Trophoblast cell (in vitro differentiated cells and primary cell): ENCODE measurements around the gene OR2L5.

Experiments
- DNase-seq, 2 donors: peaks; one replicate each; pipeline ENCODE4 v3.0.0-alpha.2; 2016
- H2AFZ ChIP-seq: 2 replicates; pipeline ENCODE4 v1.6.1; 2013; ENCODE audit warnings: low read length, moderate library complexity, mild to moderate bottlenecking; ENCODE audit not compliant: insufficient read depth, poor library complexity
- H2AK5ac ChIP-seq: 2 replicates; pipeline ENCODE4 v1.6.1; 2013; ENCODE audit warnings: mild to moderate bottlenecking, low read length
- H2BK120ac ChIP-seq: 2 replicates; pipeline ENCODE4 v1.6.1; 2013; ENCODE audit warnings: low read length, mild to moderate bottlenecking, moderate library complexity; ENCODE audit not compliant: insufficient read depth, poor library complexity
- H2BK12ac ChIP-seq: 2 replicates; pipeline ENCODE4 v1.6.1; 2013; ENCODE audit warnings: mild to moderate bottlenecking, low read length, moderate library complexity
- H2BK5ac ChIP-seq: 2 replicates; pipeline ENCODE4 v1.6.1; 2013; ENCODE audit warnings: low read length, low read depth, moderate library complexity, mild to moderate bottlenecking; ENCODE audit not compliant: poor library complexity
- H3K14ac ChIP-seq: 2 replicates; pipeline ENCODE4 v1.6.1; 2013; ENCODE audit warnings: mild to moderate bottlenecking, low read length
- H3K18ac ChIP-seq: 2 replicates; pipeline ENCODE4 v1.6.1; 2013; ENCODE audit warnings: mild to moderate bottlenecking, low read length
- H3K23ac ChIP-seq: 2 replicates; pipeline ENCODE4 v1.6.1; 2013; ENCODE audit warnings: low read length
- H3K27ac ChIP-seq: 2 replicates; pipeline ENCODE4 v1.5.1; 2013; ENCODE audit warnings: low read depth, mild to moderate bottlenecking, inconsistent platforms, low read length, moderate library complexity
- H3K27me3 ChIP-seq: 2 replicates; pipeline ENCODE4 v1.6.1; 2013; ENCODE audit warnings: inconsistent platforms, mild to moderate bottlenecking, low read length, moderate library complexity; ENCODE audit not compliant: insufficient read depth
- H3K36me3 ChIP-seq, 2 experiments: 1 replicate in 1 of 2; 2 replicates in 1 of 2; pipeline ENCODE4 v1.6.1; 2013; ENCODE audit warnings: low read length in 2 of 2, mild to moderate bottlenecking in 2 of 2, moderate library complexity in 1 of 2; ENCODE audit not compliant: insufficient read depth in 2 of 2, control insufficient read depth in 1 of 2
- H3K4ac ChIP-seq: 2 replicates; pipeline ENCODE4 v1.6.1; 2013; ENCODE audit warnings: low read depth, mild to moderate bottlenecking, low read length, moderate library complexity
- H3K4me1 ChIP-seq, 2 experiments: 1 replicate in 1 of 2; 2 replicates in 1 of 2; pipeline ENCODE4 v1.6.1; 2013; ENCODE audit warnings: low read length in 2 of 2, mild to moderate bottlenecking in 2 of 2, moderate library complexity in 1 of 2; ENCODE audit not compliant: insufficient read depth in 2 of 2, control insufficient read depth in 1 of 2
- H3K4me2 ChIP-seq: 2 replicates; pipeline ENCODE4 v1.6.1; 2013; ENCODE audit warnings: inconsistent platforms, mild to moderate bottlenecking, low read length, moderate library complexity
- H3K4me3 ChIP-seq: 2 replicates; pipeline ENCODE4 v1.5.1; 2013; ENCODE audit warnings: mild to moderate bottlenecking, low read depth, low read length, inconsistent platforms
- H3K79me1 ChIP-seq: one replicate; pipeline ENCODE4 v1.6.1; 2013; ENCODE audit warnings: low read length
- H3K79me2 ChIP-seq: 2 replicates; pipeline ENCODE4 v1.6.1; 2013; ENCODE audit warnings: low read length, mild to moderate bottlenecking; ENCODE audit not compliant: control insufficient read depth, insufficient read depth, poor library complexity
- H3K9ac ChIP-seq: 2 replicates; pipeline ENCODE4 v1.6.1; 2013; ENCODE audit warnings: mild to moderate bottlenecking, low read length
- H3K9me3 ChIP-seq: 2 replicates; pipeline ENCODE4 v1.6.1; 2013; ENCODE audit warnings: low read depth, mild to moderate bottlenecking, control low read depth, inconsistent platforms, low read length; ENCODE audit not compliant: insufficient read depth
- H4K12ac ChIP-seq: 2 replicates; pipeline ENCODE4 v1.6.1; 2013; ENCODE audit warnings: low read depth, mild to moderate bottlenecking, low read length, moderate library complexity
- H4K8ac ChIP-seq: 2 replicates; pipeline ENCODE4 v1.6.1; 2013; ENCODE audit warnings: low read depth, mild to moderate bottlenecking, low read length, moderate library complexity
- H4K91ac ChIP-seq: one replicate; pipeline ENCODE4 v1.6.1; 2013; ENCODE audit warnings: low read depth, mild to moderate bottlenecking, low read length, moderate library complexity
- WGBS: extraction: QIAGEN DNeasy Blood & Tissue Kit; methylation state at CpG from one replicate; pipeline ENCODE4 v1.1.7; 2013; ENCODE audit warnings: missing lambda C conversion rate; ENCODE audit not compliant: insufficient read length, insufficient coverage; ENCODE audit errors: extremely low coverage; 5-methylcytosine and 5-hydroxymethylcytosine counted together

OR2L5 gene

DNA sequence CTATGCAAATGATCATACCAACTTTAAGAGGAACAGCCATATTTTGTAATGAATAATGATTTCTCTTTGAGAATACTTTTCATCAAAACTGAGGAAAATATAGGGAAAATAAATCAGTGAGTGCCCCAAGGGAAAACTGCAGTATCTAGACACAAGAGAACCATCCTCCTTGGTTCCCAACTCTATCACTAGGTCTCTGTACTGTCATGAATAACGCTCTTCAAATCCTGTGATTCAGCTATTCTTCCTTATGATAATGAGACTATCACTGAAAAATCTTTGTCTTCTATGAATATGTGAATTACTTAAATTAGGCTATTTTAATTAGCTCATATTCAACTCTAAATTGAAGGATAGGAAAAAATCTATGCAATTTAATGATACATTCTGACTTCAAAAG, 2.3 kb downstream of the OR2L5 start:
- H3K27ac ChIP-seq: no peak overlapping the region
- no peak overlapping the region for H3K18ac ChIP-seq
- no peak overlapping the region for H2AK5ac ChIP-seq
- WGBS: no CpG with 5 or more reads among the region's 1 CpG
- no peak overlapping the region for H4K8ac ChIP-seq
- H3K4me3 ChIP-seq: no peak overlapping the region
- H3K4me1 ChIP-seq: no peaks in the 10 kb centered on the region
- no peak overlapping the region for H2BK5ac ChIP-seq
- H4K12ac ChIP-seq: no peak overlapping the region
- no peak overlapping the region for H3K4me2 ChIP-seq
- H3K14ac ChIP-seq: no peak overlapping the region
- H2AFZ ChIP-seq: no peak overlapping the region
- no peak overlapping the region for H3K9ac ChIP-seq
- DNase-seq: no peak
- no peaks in the 10 kb centered on the region for H3K79me2 ChIP-seq
- no peak overlapping the region for H3K4ac ChIP-seq
- H2BK12ac ChIP-seq: no peak overlapping the region
- no peaks in the 10 kb centered on the region for H3K9me3 ChIP-seq
- H2BK120ac ChIP-seq: no peak overlapping the region
- H4K91ac ChIP-seq: no peak overlapping the region
- H3K23ac ChIP-seq: no peak overlapping the region
- no peaks in the 10 kb centered on the region for H3K36me3 ChIP-seq
- H3K27me3 ChIP-seq: no peaks in the 10 kb centered on the region
- no peaks in the 10 kb centered on the region for H3K79me1 ChIP-seq

GRCh38 chr1:248029770-248030169, 16.3 kb downstream of the OR2L5 start, which contains the start of gene OR2L2:
Gene OR2L2, plus strand, starts transcription at chr1:248030070. Its CDS starts 8,198 bp downstream, at chr1:248038268.
- no CpG with 5 or more reads among the region's 2 CpGs for WGBS
- no peak within 1 kb of the TSS for H3K4ac ChIP-seq
- H2BK12ac ChIP-seq: no peak within 1 kb of the TSS
- no peaks in the 10 kb centered on the region for H3K27me3 ChIP-seq
- no peak within 1 kb of the TSS for H3K4me3 ChIP-seq
- no peaks in the 10 kb centered on the region for H3K79me1 ChIP-seq
- no peak within 1 kb of the TSS for H4K91ac ChIP-seq
- H2AK5ac ChIP-seq: no peak within 1 kb of the TSS
- H2AFZ ChIP-seq: no peak within 1 kb of the TSS
- no peak within 1 kb of the TSS for H3K27ac ChIP-seq
- H3K9me3 ChIP-seq: peaks cover 9% of the 10 kb centered on the region
- no peaks in the 10 kb centered on the region for H3K4me1 ChIP-seq
- H3K14ac ChIP-seq: no peak within 1 kb of the TSS
- H3K23ac ChIP-seq: no peak within 1 kb of the TSS
- H3K36me3 ChIP-seq: no peaks in the 10 kb centered on the region
- no peaks in the 10 kb centered on the region for H3K79me2 ChIP-seq
- no peak within 1 kb of the TSS for H3K4me2 ChIP-seq
- H3K18ac ChIP-seq: no peak within 1 kb of the TSS
- no peak for DNase-seq
- no peak within 1 kb of the TSS for H4K12ac ChIP-seq
- no peak within 1 kb of the TSS for H4K8ac ChIP-seq
- no peak within 1 kb of the TSS for H3K9ac ChIP-seq
- no peak within 1 kb of the TSS for H2BK5ac ChIP-seq
- H2BK120ac ChIP-seq: no peak within 1 kb of the TSS

DNA sequence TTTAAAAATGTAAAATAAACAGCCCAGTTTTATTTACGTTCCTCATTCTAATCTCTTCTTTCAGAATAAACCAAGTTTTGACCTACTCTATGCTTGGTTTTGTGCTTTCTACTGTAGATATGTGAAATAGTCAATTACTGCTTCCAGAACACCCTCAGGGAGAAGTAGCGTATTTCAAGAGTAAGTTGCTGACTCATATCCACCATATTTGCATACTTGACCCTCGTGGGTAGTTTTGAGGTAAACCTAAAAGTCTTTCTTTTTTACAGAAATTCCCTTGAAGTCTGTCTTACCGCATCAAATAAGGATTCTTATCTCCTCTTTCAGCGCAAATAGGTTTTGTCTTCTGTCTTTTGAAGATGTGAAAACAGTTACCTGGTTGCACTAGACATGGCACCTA, 31.7 kb downstream of the OR2L5 start:
- Histone ChIP-seq H3K27ac (no peak overlapping the region), H4K91ac (no peak overlapping the region), H3K4ac (no peak overlapping the region), H3K79me1 (no peaks in the 10 kb centered on the region), H3K27me3 (no peaks in the 10 kb centered on the region), H3K9me3 (peaks cover 2% of the 10 kb centered on the region), H2AFZ (no peak overlapping the region), H3K79me2 (no peaks in the 10 kb centered on the region), H2BK5ac (no peak overlapping the region), H2BK120ac (no peak overlapping the region), H2AK5ac (no peak overlapping the region), H3K9ac (no peak overlapping the region), H3K36me3 (no peaks in the 10 kb centered on the region), H3K4me2 (no peak overlapping the region), H4K8ac (no peak overlapping the region), H4K12ac (no peak overlapping the region), H3K14ac (no peak overlapping the region), H3K4me1 (no peaks in the 10 kb centered on the region), H3K23ac (no peak overlapping the region), H2BK12ac (no peak overlapping the region), H3K18ac (no peak overlapping the region), H3K4me3 (no peak overlapping the region)
- peak; percentile 1 to 58 for DNase-seq
- WGBS: no CpG with 5 or more reads among the region's 5 CpGs

DNA sequence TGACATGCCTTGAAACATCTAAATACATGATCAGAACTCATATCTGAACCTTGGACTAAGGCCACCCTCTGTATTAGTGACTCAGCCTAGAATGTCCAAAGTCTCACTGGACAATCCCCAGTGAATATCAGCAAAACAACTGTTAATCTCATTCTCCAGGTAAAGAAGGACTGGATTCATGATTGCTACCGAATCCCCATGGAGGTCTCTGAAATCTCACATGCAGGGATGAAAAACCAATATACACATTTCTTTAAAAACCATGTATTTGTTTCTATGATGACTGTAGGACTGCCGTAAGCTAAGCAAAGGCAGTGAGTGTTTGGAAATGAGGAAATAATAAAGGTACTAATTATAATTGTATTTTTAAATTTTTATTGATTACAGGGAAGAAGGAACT, 33.1 kb downstream of the OR2L5 start, which contains the start of gene OR2L3:
Gene OR2L3 (plus strand): TSS at position 301 of the 400 bp plus-strand sequence. CDS start 13,846 bp downstream, outside the sequence.
- Histone ChIP-seq H3K23ac (no peak within 1 kb of the TSS), H2AK5ac (no peak within 1 kb of the TSS), H3K18ac (no peak within 1 kb of the TSS), H3K4ac (no peak within 1 kb of the TSS), H3K4me2 (no peak within 1 kb of the TSS), H3K79me2 (no peaks in the 10 kb centered on the region), H3K79me1 (no peaks in the 10 kb centered on the region), H3K4me3 (no peak within 1 kb of the TSS), H3K36me3 (no peaks in the 10 kb centered on the region), H3K14ac (no peak within 1 kb of the TSS), H3K9ac (no peak within 1 kb of the TSS), H4K8ac (no peak within 1 kb of the TSS), H3K27me3 (no peaks in the 10 kb centered on the region), H2BK120ac (no peak within 1 kb of the TSS), H3K4me1 (no peaks in the 10 kb centered on the region), H4K12ac (no peak within 1 kb of the TSS), H2AFZ (no peak within 1 kb of the TSS), H4K91ac (no peak within 1 kb of the TSS), H3K9me3 (peaks cover 2% of the 10 kb centered on the region), H2BK5ac (no peak within 1 kb of the TSS), H2BK12ac (no peak within 1 kb of the TSS), H3K27ac (no peak within 1 kb of the TSS)
- no peak for DNase-seq
- no CpG with 5 or more reads among the region's 2 CpGs for WGBS
